Endothelial cell of umbilical vein (primary cell): ENCODE data around the gene MYT1. TPM values are rescaled to one million over a fixed set of nuclear protein-coding genes. Genes with fewer than 3 reads are reported as not detected.

Experiments used
- BruUV-seq: library from RNA; stranded (reverse); fragments of 400-500 nt; replicated peaks from 2 replicates; lab custom pipeline; 2021; lab: Mats Ljungman, UMichigan
- CTCF ChIA-PET: fragments of 300-600, 350-600 bp; sonication (Branson Sonifier 250); formaldehyde crosslinking; loops from one replicate; lab custom pipeline; 2021; ENCODE audit warnings: antibody characterized with exemption, inconsistent platforms; lab: Charles Lee
- POLR2A ChIA-PET: fragments of 300-600, 350-600 bp; sonication (Branson Sonifier 250); formaldehyde crosslinking; loops from one replicate; lab custom pipeline; 2021; ENCODE audit warnings: antibody characterized with exemption, inconsistent platforms; lab: Charles Lee
- DNase-seq: peaks from one replicate; pipeline ENCODE4 v3.0.0-alpha.2; 2011; ENCODE audit warnings: low read depth, low spot score
- FAIRE-seq: peaks from 2 replicates; lab custom pipeline; 2011; peaks lifted over from hg19 to GRCh38; lab: Jason Lieb, UNC
- H2AFZ ChIP-seq: 2 replicates; pipeline ENCODE4 v1.6.0; 2012; ENCODE audit warnings: low read depth, low read length, control low read depth, inconsistent platforms
- H3K27ac ChIP-seq: 2 replicates; pipeline ENCODE4 v1.5.1; 2011; ENCODE audit warnings: low read depth, mild to moderate bottlenecking, control low read depth, low read length, moderate library complexity; ENCODE audit not compliant: insufficient read depth
- H3K27me3 ChIP-seq, 2 experiments: 2 replicates each; pipeline versions ENCODE4 v1.6.0 to v1.6.1; 2011; ENCODE audit warnings: low read length in 2 of 2, mixed read lengths in 1 of 2; ENCODE audit not compliant: control insufficient read depth in 2 of 2, insufficient read depth in 2 of 2
- H3K36me3 ChIP-seq, 2 experiments: 2 replicates in 1 of 2; 3 replicates in 1 of 2; pipeline ENCODE4 v1.5.1; 2011; ENCODE audit warnings: low read length in 2 of 2, mild to moderate bottlenecking in 1 of 2, moderate library complexity in 1 of 2; ENCODE audit not compliant: control insufficient read depth in 2 of 2, insufficient read depth in 2 of 2; ENCODE audit errors: extremely low read depth in 1 of 2
- H3K4me1 ChIP-seq: 3 replicates; pipeline ENCODE4 v1.5.1; 2011; ENCODE audit warnings: mild to moderate bottlenecking, low read length; ENCODE audit not compliant: control insufficient read depth, insufficient read depth; ENCODE audit errors: extremely low read depth
- H3K4me2 ChIP-seq: 2 replicates; pipeline ENCODE4 v1.6.1; 2011; ENCODE audit warnings: low read length, control low read depth, mixed read lengths; ENCODE audit not compliant: insufficient read depth
- H3K4me3 ChIP-seq, 3 experiments: fragments of 200-600 bp in 1 of 3; sonication (generic), shearing (Covaris generic) in 1 of 3; replicated peaks in 1 of 3; 2 replicates each; pipeline ENCODE4 v1.5.1; 2011 to 2016; ENCODE audit warnings: control low read depth in 3 of 3, low read length in 3 of 3, mild to moderate bottlenecking in 2 of 3, inconsistent platforms in 1 of 3, low read depth in 1 of 3, moderate library complexity in 1 of 3; ENCODE audit not compliant: insufficient read depth in 1 of 3
- H3K79me2 ChIP-seq: 2 replicates; pipeline ENCODE4 v1.6.0; 2012; ENCODE audit warnings: low read length, inconsistent platforms; ENCODE audit not compliant: control insufficient read depth, insufficient read depth
- H3K9ac ChIP-seq: replicated peaks from 2 replicates; pipeline ENCODE3; 2011; ENCODE audit warnings: low read length, control low read depth; ENCODE audit not compliant: insufficient read depth; ENCODE audit errors: extremely low read depth
- H3K9me1 ChIP-seq: replicated peaks from 3 replicates; pipeline ENCODE4 v1.6.0; 2011; ENCODE audit warnings: mild to moderate bottlenecking, low read length; ENCODE audit not compliant: control insufficient read depth, insufficient read depth; ENCODE audit errors: extremely low read depth
- H3K9me3 ChIP-seq: replicated peaks from 2 replicates; pipeline ENCODE4 v1.5.1; 2012; ENCODE audit warnings: low read length, inconsistent platforms; ENCODE audit not compliant: control insufficient read depth, insufficient read depth
- H4K20me1 ChIP-seq: replicated peaks from 2 replicates; pipeline ENCODE3; 2011; ENCODE audit warnings: mild to moderate bottlenecking, low read length; ENCODE audit not compliant: control insufficient read depth, insufficient read depth; ENCODE audit errors: extremely low read depth
- CTCF ChIP-seq, 2 donors: IDR thresholded peaks; 1 replicate in 1 of 2; 2 replicates in 1 of 2; pipeline ENCODE4 v1.5.1; 2011; ENCODE audit warnings: low read length in 2 of 2, mild to moderate bottlenecking in 2 of 2, moderate library complexity in 2 of 2, control low read depth in 1 of 2, inconsistent platforms in 1 of 2, low read depth in 1 of 2; ENCODE audit not compliant: insufficient read depth in 1 of 2; ENCODE audit errors: extremely low read depth in 1 of 2
- EZH2 ChIP-seq: IDR thresholded peaks from 2 replicates; pipeline ENCODE4 v1.6.1; 2012; ENCODE audit warnings: borderline replicate concordance, low read depth, mild to moderate bottlenecking, moderate library complexity, low read length, inconsistent platforms; ENCODE audit not compliant: severe bottlenecking
- FOS ChIP-seq: IDR thresholded peaks from 2 replicates; pipeline ENCODE4 v1.6.1; 2011; ENCODE audit warnings: mild to moderate bottlenecking, low read length, moderate library complexity, borderline replicate concordance; ENCODE audit not compliant: insufficient read depth
- GATA2 ChIP-seq: IDR thresholded peaks from 2 replicates; pipeline ENCODE4 v1.7.0; 2011; ENCODE audit warnings: low read depth, mild to moderate bottlenecking, moderate library complexity, mixed read lengths, low read length; ENCODE audit not compliant: insufficient read length, insufficient read depth
- JUN ChIP-seq: IDR thresholded peaks from 2 replicates; pipeline ENCODE4 v1.6.1; 2011; ENCODE audit warnings: borderline replicate concordance, low read depth; ENCODE audit not compliant: insufficient read length, insufficient read depth
- MYC ChIP-seq: IDR thresholded peaks from one replicate; pipeline ENCODE4 v1.6.1; 2011; ENCODE audit warnings: mild to moderate bottlenecking, low read depth, low read length
- POLR2A ChIP-seq: IDR thresholded peaks from 2 replicates; pipeline ENCODE4 v1.6.1; 2012; ENCODE audit warnings: low read depth, mild to moderate bottlenecking, control low read depth, low read length
- POLR2AphosphoS5 ChIP-seq: IDR thresholded peaks from 2 replicates; pipeline ENCODE4 v1.6.1; 2012; ENCODE audit warnings: low read depth, mild to moderate bottlenecking, control low read depth, low read length, moderate library complexity; ENCODE audit not compliant: insufficient read depth
- dilution Hi-C: fragments of 300-500 bp; cut with MboI; formaldehyde crosslinking; loops from one replicate; pipeline ENCODE4 v1.15.0; 2019; ENCODE audit warnings: low sequenced_read_pairs; ENCODE audit not compliant: extremely low pct_ligation_motif_present
- intact Hi-C: fragments of 100-400 bp; cut with micrococcal nuclease; formaldehyde crosslinking; loops from one replicate; pipeline ENCODE4 v1.10.0; 2022
- polyA plus RNA-seq, 4 experiments: library from polyadenylated mRNA; depleted of rRNA in 3 of 4; stranded (reverse) in 3 of 4; unstranded in 1 of 4; fragments of >200 nt; gene quantifications; 2 replicates each; pipeline versions ENCODE4 v1.2.1 to v1.2.3, GENCODE V29; 2011 to 2012; ENCODE audit warnings: missing spikeins in 1 of 4
- total RNA-seq: library from RNA; stranded (reverse); gene quantifications from 2 replicates; pipeline ENCODE4 v1.2.3, GENCODE V29; 2021
- TF ChIP-seq, protein P1 (sequence below): IDR thresholded peaks from 2 replicates; pipeline ENCODE4 v1.6.1; 2011; ENCODE audit not compliant: insufficient read depth, insufficient read length

Gene MYT1
- total and polyA plus RNA-seq, 2 donors (not counting 3 experiments of a cell fraction or from before 2014, with no cell fraction given), result not detected

- no peak for TF ChIP-seq POLR2AphosphoS5
- TF ChIP-seq JUN, result no peak
- TF ChIP-seq EZH2, result no peak
- TF ChIP-seq, protein P1, sequence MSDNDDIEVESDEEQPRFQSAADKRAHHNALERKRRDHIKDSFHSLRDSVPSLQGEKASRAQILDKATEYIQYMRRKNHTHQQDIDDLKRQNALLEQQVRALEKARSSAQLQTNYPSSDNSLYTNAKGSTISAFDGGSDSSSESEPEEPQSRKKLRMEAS, result no peak
- no peak for TF ChIP-seq GATA2
- TF ChIP-seq FOS, result no peak
- no peak for TF ChIP-seq POLR2A
- no peak for TF ChIP-seq CTCF (IDR thresholded peaks at IDR 0.05; ENCODE audit: extremely low read depth in 1 of 2, insufficient read depth in 1 of 2, low read depth in 1 of 2, low read length in 2 of 2)
- TF ChIP-seq MYC, result no peak
- Histone ChIP-seq H3K79me2 (no peaks in the 10 kb centered on the region), H2AFZ (no peak overlapping the region), H3K4me1 (no peaks in the 10 kb centered on the region), H3K27ac (no peak overlapping the region), H3K9me3 (no peaks in the 10 kb centered on the region), H4K20me1 (no peaks in the 10 kb centered on the region), H3K27me3 (peaks cover 2 to 4% of the 10 kb centered on the region in 2 experiments), H3K4me2 (no peak overlapping the region), H3K9ac (no peak overlapping the region), H3K4me3 (no peak overlapping the region), H3K36me3 (no peaks in the 10 kb centered on the region), H3K9me1 (no peaks in the 10 kb centered on the region)
- ChIA-PET POLR2A (no interaction called here), CTCF (no interaction called here)
- no TSS peak for BruUV-seq
- no peak for DNase-seq
- no peak for FAIRE-seq
- intact Hi-C loops (no loop called here), dilution Hi-C loops (no loop called here)
Observed at GRCh38 chr20:64177384-64177783, 13.1 kb downstream of the MYT1 start.
